SK-N-SH (cell line): ENCODE results near the gene TNFRSF19.

ENCODE experiments used
- FOXJ3 ChIP-seq: sonication (generic); formaldehyde crosslinking; IDR thresholded peaks from 2 replicates; pipeline ENCODE4 v1.5.1; 2020; ENCODE audit warnings: mild to moderate bottlenecking, missing genetic modification reagents
- FOXM1 ChIP-seq: IDR thresholded peaks from 2 replicates; pipeline ENCODE4 v1.4.0; 2012; ENCODE audit warnings: low read depth, mild to moderate bottlenecking
- MEF2A ChIP-seq: IDR thresholded peaks from 2 replicates; pipeline ENCODE4 v1.4.0; 2012; ENCODE audit warnings: low read depth, borderline replicate concordance
- NFIC ChIP-seq: IDR thresholded peaks from 2 replicates; pipeline ENCODE4 v1.4.0; 2012; ENCODE audit warnings: borderline replicate concordance
- POLR2AphosphoS5 ChIP-seq: IDR thresholded peaks from 2 replicates; pipeline ENCODE4 v1.6.1; 2012; ENCODE audit warnings: low read depth, low read length
- RCOR1 ChIP-seq: fragments of 150-350 bp; IDR thresholded peaks from 2 replicates; pipeline ENCODE4 v1.6.1; 2017; ENCODE audit warnings: antibody characterized with exemption, low read length
- TAF1 ChIP-seq: IDR thresholded peaks from 2 replicates; pipeline ENCODE4 v1.6.1; 2012; ENCODE audit warnings: low read depth, mild to moderate bottlenecking, low read length, moderate library complexity, borderline replicate concordance
- TF ChIP-seq, protein P1 (sequence below): fragments of 200-600 bp; sonication (generic); IDR thresholded peaks from 2 replicates; pipeline ENCODE4 v1.6.1; 2017; ENCODE audit warnings: antibody characterized with exemption, mild to moderate bottlenecking, moderate library complexity

DNA sequence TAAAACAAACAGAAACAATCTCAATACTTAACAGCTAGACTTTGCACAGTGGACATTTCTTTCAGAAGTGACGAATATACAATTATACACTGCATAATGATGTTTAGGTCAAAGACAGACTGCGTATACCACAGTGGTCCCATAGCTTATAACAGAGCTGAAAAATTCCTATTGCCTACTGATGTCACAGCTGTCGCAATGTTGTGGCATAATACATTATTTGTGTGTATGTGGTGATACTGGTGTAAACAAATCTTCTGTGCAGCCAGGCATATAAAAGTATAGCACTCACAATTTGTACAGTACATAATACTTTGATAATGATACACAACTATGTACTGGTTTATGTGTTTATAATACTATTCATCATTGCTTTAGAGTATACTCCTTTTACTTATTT, 116.7 kb downstream of the TNFRSF19 start:
- TF ChIP-seq MEF2A (no peak), FOXM1 (no peak), NFIC (no peak), FOXJ3 (no peak), POLR2AphosphoS5 (no peak), TAF1 (no peak), RCOR1 (no peak)
- TF ChIP-seq, protein P1, sequence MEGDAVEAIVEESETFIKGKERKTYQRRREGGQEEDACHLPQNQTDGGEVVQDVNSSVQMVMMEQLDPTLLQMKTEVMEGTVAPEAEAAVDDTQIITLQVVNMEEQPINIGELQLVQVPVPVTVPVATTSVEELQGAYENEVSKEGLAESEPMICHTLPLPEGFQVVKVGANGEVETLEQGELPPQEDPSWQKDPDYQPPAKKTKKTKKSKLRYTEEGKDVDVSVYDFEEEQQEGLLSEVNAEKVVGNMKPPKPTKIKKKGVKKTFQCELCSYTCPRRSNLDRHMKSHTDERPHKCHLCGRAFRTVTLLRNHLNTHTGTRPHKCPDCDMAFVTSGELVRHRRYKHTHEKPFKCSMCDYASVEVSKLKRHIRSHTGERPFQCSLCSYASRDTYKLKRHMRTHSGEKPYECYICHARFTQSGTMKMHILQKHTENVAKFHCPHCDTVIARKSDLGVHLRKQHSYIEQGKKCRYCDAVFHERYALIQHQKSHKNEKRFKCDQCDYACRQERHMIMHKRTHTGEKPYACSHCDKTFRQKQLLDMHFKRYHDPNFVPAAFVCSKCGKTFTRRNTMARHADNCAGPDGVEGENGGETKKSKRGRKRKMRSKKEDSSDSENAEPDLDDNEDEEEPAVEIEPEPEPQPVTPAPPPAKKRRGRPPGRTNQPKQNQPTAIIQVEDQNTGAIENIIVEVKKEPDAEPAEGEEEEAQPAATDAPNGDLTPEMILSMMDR: no peak
